Measurements from ENCODE around the gene PON1. TPM values are rescaled to one million over a fixed set of nuclear protein-coding genes. Genes with fewer than 3 reads are reported as not detected.

PON1 gene
- total RNA-seq, 4 donors from 2014 or later, result not detected

- Histone ChIP-seq H3K4me3 (no peak overlapping the region), H3K4me1 (no peaks in the 10 kb centered on the region), H3K36me3 (no peaks in the 10 kb centered on the region), H3K9me3 (no peaks in the 10 kb centered on the region), H3K27ac (no peak overlapping the region), H3K27me3 (no peaks in the 10 kb centered on the region)
- DNase-seq, result no peak
- TF ChIP-seq CTCF (IDR thresholded peaks at IDR 0.05), result no peak
Measured at GRCh38 chr7:95250571-95250970, 73.8 kb downstream of the PON1 start.

Small RNAs within 50 kb of the gene (small RNA-seq; reads per million reads assigned to genes)
- 0 reads per million in 2 donors for gene AC004022.2

Other genes starting within 250 kb of the PON1 start
- gene PON3, start 71.8 kb upstream of the PON1 start, total RNA-seq, result 1 to 10 TPM in 3 of 4 donors, not detected in 1; 2.9 to 9.1 (median 5.5) TPM
- 100 to 1,000 TPM; 116 to 330 (median 193) TPM for gene PON2, start 110.5 kb upstream of the PON1 start, total RNA-seq
- gene ASB4, start 161.4 kb upstream of the PON1 start, total RNA-seq, result 1 to 10 TPM in 1 of 4 donors, not detected in 3; 1.3 TPM